Keratinocyte (primary cell): ENCODE data around the gene PRSS23.

Experiments
- EZH2 ChIP-seq: IDR thresholded peaks from one replicate; pipeline ENCODE4 v1.6.1; 2012; ENCODE audit warnings: inconsistent platforms, mild to moderate bottlenecking, low read length, moderate library complexity
- TF ChIP-seq, protein P1 (sequence below), 3 experiments: IDR thresholded peaks in 1 of 3; conservative IDR thresholded peaks in 1 of 3; optimal IDR thresholded peaks in 1 of 3; 2 replicates in 2 of 3; 3 replicates in 1 of 3; pipeline versions ENCODE3 to v1.5.1; 2011; ENCODE audit warnings: low read length in 3 of 3, mild to moderate bottlenecking in 3 of 3, moderate library complexity in 2 of 3, control low read depth in 1 of 3, inconsistent platforms in 1 of 3; ENCODE audit not compliant: insufficient read depth in 2 of 3; ENCODE audit errors: extremely low read depth in 1 of 3

DNA sequence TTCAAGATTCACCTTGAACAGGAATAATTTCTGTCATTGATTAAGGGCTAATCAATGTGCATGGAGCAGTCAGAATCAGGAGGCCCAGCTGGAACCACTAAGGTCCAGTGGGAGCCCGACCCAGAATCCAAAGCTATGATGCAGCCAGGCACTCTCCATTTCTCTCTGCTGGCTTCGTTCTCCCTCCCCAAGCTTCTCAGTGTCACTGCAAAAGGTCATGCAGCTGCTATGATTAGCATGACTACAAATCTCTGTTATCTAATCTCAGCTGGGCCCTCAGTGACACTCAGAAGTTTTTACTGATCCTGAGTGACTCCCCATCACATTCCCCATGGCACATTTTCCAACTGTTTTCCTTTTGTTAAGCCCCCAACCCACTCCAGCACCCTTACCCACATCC, 31.1 kb upstream of the PRSS23 start:
- TF ChIP-seq, protein P1, sequence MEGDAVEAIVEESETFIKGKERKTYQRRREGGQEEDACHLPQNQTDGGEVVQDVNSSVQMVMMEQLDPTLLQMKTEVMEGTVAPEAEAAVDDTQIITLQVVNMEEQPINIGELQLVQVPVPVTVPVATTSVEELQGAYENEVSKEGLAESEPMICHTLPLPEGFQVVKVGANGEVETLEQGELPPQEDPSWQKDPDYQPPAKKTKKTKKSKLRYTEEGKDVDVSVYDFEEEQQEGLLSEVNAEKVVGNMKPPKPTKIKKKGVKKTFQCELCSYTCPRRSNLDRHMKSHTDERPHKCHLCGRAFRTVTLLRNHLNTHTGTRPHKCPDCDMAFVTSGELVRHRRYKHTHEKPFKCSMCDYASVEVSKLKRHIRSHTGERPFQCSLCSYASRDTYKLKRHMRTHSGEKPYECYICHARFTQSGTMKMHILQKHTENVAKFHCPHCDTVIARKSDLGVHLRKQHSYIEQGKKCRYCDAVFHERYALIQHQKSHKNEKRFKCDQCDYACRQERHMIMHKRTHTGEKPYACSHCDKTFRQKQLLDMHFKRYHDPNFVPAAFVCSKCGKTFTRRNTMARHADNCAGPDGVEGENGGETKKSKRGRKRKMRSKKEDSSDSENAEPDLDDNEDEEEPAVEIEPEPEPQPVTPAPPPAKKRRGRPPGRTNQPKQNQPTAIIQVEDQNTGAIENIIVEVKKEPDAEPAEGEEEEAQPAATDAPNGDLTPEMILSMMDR (optimal IDR thresholded peaks at IDR 0.05 in 1 of 3, IDR thresholded peaks at IDR 0.05 in 1 of 3, conservative IDR thresholded peaks at IDR 0.05 in 1 of 3; ENCODE audit: extremely low read depth in 1 of 3, insufficient read depth in 2 of 3, low read length in 3 of 3): no peak
- no peak for TF ChIP-seq EZH2
